B cell (primary cell): ENCODE results near the gene ACTR2. TPM values are rescaled to one million over a fixed set of nuclear protein-coding genes. Genes with fewer than 3 reads are reported as not detected.

Experiments used
- ATAC-seq: fragments of 200-7000 bp; cut with Tn5 transposase; one replicate; pipeline ENCODE4 v1.10.0; 2021; ENCODE audit warnings: low read depth, mild to moderate bottlenecking, moderate number of reproducible peaks, moderate library complexity
- CTCF ChIA-PET: fragments of 350-600 bp; sonication (Branson Sonifier 250); formaldehyde crosslinking; loops from one replicate; lab custom pipeline; 2021; ENCODE audit warnings: antibody characterized with exemption, inconsistent platforms; lab: Charles Lee
- POLR2A ChIA-PET: fragments of 350-600 bp; sonication (Branson Sonifier 250); formaldehyde crosslinking; loops from one replicate; lab custom pipeline; 2021; ENCODE audit warnings: antibody characterized with exemption; lab: Charles Lee
- DNase-seq: peaks from one replicate; pipeline ENCODE4 v3.0.0; 2013
- H2AFZ ChIP-seq: 2 replicates; pipeline ENCODE4 v1.6.1; 2012; ENCODE audit warnings: mild to moderate bottlenecking, low read depth, low read length; ENCODE audit not compliant: insufficient read depth, poor library complexity, severe bottlenecking
- H3K27ac ChIP-seq, 2 donors: 1 replicate in 1 of 2; 2 replicates in 1 of 2; pipeline ENCODE4 v1.5.1; 2012 to 2013; ENCODE audit warnings: low read length in 2 of 2, mild to moderate bottlenecking in 2 of 2, moderate library complexity in 1 of 2
- H3K27me3 ChIP-seq, 4 experiments: fragments of 200-600 bp in 1 of 4; sonication (generic) in 1 of 4; replicated peaks in 1 of 4; 1 replicate in 2 of 4; 2 replicates in 2 of 4; pipeline versions ENCODE4 v1.6.1 to v1.7.0; 2013 to 2016; ENCODE audit warnings: low read length in 3 of 4, mild to moderate bottlenecking in 2 of 4, mixed read lengths in 1 of 4, moderate library complexity in 1 of 4; ENCODE audit not compliant: insufficient read depth in 4 of 4, control insufficient read depth in 3 of 4; ENCODE audit errors: control extremely low read depth in 1 of 4
- H3K36me3 ChIP-seq, 2 experiments: replicated peaks in 1 of 2; 1 replicate in 1 of 2; 2 replicates in 1 of 2; pipeline versions ENCODE4 v1.6.1 to v1.7.1; 2013; ENCODE audit warnings: low read length in 1 of 2; ENCODE audit not compliant: insufficient read depth in 2 of 2, control insufficient read depth in 1 of 2; ENCODE audit errors: control extremely low read depth in 1 of 2, extremely low read depth in 1 of 2
- H3K4me1 ChIP-seq, 2 donors: fragments of 200-600 bp in 1 of 2; sonication (generic) in 1 of 2; 1 replicate in 1 of 2; 2 replicates in 1 of 2; pipeline versions ENCODE4 v1.5.1 to v1.6.1; 2013 to 2017; ENCODE audit warnings: low read length in 2 of 2; ENCODE audit not compliant: control insufficient read depth in 2 of 2, insufficient read depth in 2 of 2
- H3K4me2 ChIP-seq: replicated peaks from 2 replicates; pipeline ENCODE3; 2012; ENCODE audit warnings: mild to moderate bottlenecking, low read depth, low read length; ENCODE audit not compliant: poor library complexity, severe bottlenecking
- H3K4me3 ChIP-seq, 5 experiments: fragments of 200-600 bp in 1 of 5; sonication (generic) in 1 of 5; 1 replicate in 3 of 5; 2 replicates in 2 of 5; pipeline versions ENCODE4 v1.5.1 to v1.7.0; 2011 to 2016; ENCODE audit warnings: low read length in 4 of 5, mild to moderate bottlenecking in 4 of 5, low read depth in 2 of 5, control low read depth in 1 of 5, moderate library complexity in 1 of 5; ENCODE audit not compliant: insufficient read depth in 1 of 5; ENCODE audit errors: control extremely low read depth in 1 of 5, extremely low read depth in 1 of 5
- H3K79me2 ChIP-seq: fragments of 200-600 bp; sonication (generic); one replicate; pipeline ENCODE4 v1.6.0; 2016; ENCODE audit warnings: low read length; ENCODE audit not compliant: control insufficient read depth, insufficient read depth
- H3K9ac ChIP-seq: fragments of 200-600 bp; sonication (generic); 2 replicates; pipeline ENCODE4 v1.6.1; 2017; ENCODE audit warnings: mild to moderate bottlenecking, low read length, moderate library complexity
- H3K9me3 ChIP-seq, 3 donors: one replicate each; pipeline versions ENCODE4 v1.6.1 to v1.7.1; 2013; ENCODE audit warnings: low read length in 2 of 3; ENCODE audit not compliant: control insufficient read depth in 2 of 3, insufficient read depth in 1 of 3; ENCODE audit errors: control extremely low read depth in 1 of 3
- H4K20me1 ChIP-seq: 2 replicates; pipeline ENCODE4 v1.6.0; 2012; ENCODE audit warnings: mild to moderate bottlenecking, low read length; ENCODE audit not compliant: insufficient read depth, control insufficient read depth, poor library complexity, severe bottlenecking
- H3K27ac Mint-ChIP-seq: one replicate; pipeline ENCODE4 v1.8.0; 2021; ENCODE audit warnings: mixed read lengths
- H3K27me3 Mint-ChIP-seq: one replicate; pipeline ENCODE4 v1.8.0; 2021; ENCODE audit warnings: mixed read lengths
- H3K4me1 Mint-ChIP-seq: one replicate; pipeline ENCODE4 v1.8.0; 2021; ENCODE audit warnings: mixed read lengths
- H3K4me3 Mint-ChIP-seq: one replicate; pipeline ENCODE4 v1.8.0; 2021; ENCODE audit warnings: mixed read lengths
- H3K9me3 Mint-ChIP-seq: one replicate; pipeline ENCODE4 v1.8.0; 2022; ENCODE audit warnings: mixed read lengths; ENCODE audit not compliant: insufficient read depth
- CTCF ChIP-seq: fragments of 200-600 bp; IDR thresholded peaks from one replicate; pipeline ENCODE4 v1.8.0; 2022; ENCODE audit warnings: antibody characterized with exemption, mild to moderate bottlenecking
- EZH2 ChIP-seq: IDR thresholded peaks from 2 replicates; pipeline ENCODE4 v1.6.1; 2012; ENCODE audit warnings: borderline replicate concordance, low read depth, mild to moderate bottlenecking, moderate library complexity, low read length; ENCODE audit not compliant: insufficient read depth, poor library complexity, severe bottlenecking
- WGBS: methylation state at CpG from one replicate; pipeline ENCODE4 v1.1.5; 2013; ENCODE audit warnings: missing lambda C conversion rate; ENCODE audit not compliant: insufficient coverage; 5-methylcytosine and 5-hydroxymethylcytosine counted together
- intact Hi-C: fragments of 100-400 bp; cut with micrococcal nuclease; formaldehyde crosslinking; loops from one replicate; pipeline ENCODE4 v1.10.0; 2022
- polyA plus RNA-seq: library from polyadenylated mRNA; depleted of rRNA; stranded (reverse); fragments of >200 nt; gene quantifications from 2 replicates; pipeline ENCODE4 v1.2.3, GENCODE V29; 2012
- total RNA-seq, 2 donors: library from RNA; stranded (reverse); fragments of 120-200 nt in 1 of 2; gene quantifications; 1 replicate in 1 of 2; 2 replicates in 1 of 2; pipeline versions ENCODE4 v1.2.3 to v1.2.4, GENCODE V29; 2013 to 2022

ACTR2 gene
- total and polyA plus RNA-seq, 2 donors (not counting 1 experiment from before 2014, with no cell fraction given): 41.8 to 284 TPM

- no peak for DNase-seq
- Mint-ChIP-seq H3K4me3 (no peak overlapping the region), H3K27ac (no peak overlapping the region), H3K27me3 (peaks cover 4% of the 10 kb centered on the region), H3K9me3 (no peaks in the 10 kb centered on the region), H3K4me1 (no peaks in the 10 kb centered on the region)
- Histone ChIP-seq H3K4me2 (no peak overlapping the region), H3K9ac (no peak overlapping the region), H4K20me1 (no peaks in the 10 kb centered on the region), H3K27ac (no peak overlapping the region), H3K79me2 (no peaks in the 10 kb centered on the region), H3K9me3 (no peaks in the 10 kb centered on the region), H2AFZ (no peak overlapping the region), H3K4me3 (no peak overlapping the region), H3K4me1 (no peaks in the 10 kb centered on the region), H3K36me3 (no peaks in the 10 kb centered on the region), H3K27me3 (no peaks in the 10 kb centered on the region)
- POLR2A ChIA-PET: no interaction called here
- intact Hi-C loops: no loop called here
- WGBS: no CpG with 5 or more reads among the region's 3 CpGs
- CTCF ChIA-PET: no interaction called here
- no peak for TF ChIP-seq EZH2
- no peak for TF ChIP-seq CTCF
- no peak for ATAC-seq
Measured at GRCh38 chr2:65199891-65200290, 27.7 kb upstream of the ACTR2 start.

- Histone ChIP-seq H2AFZ (no peak overlapping the region), H3K9ac (no peak overlapping the region), H3K36me3 (no peaks in the 10 kb centered on the region), H3K9me3 (no peaks in the 10 kb centered on the region), H3K4me3 (no peak overlapping the region), H3K4me1 (peaks cover 5 to 6% of the 10 kb centered on the region in 2 donors), H3K4me2 (no peak overlapping the region), H4K20me1 (no peaks in the 10 kb centered on the region), H3K79me2 (no peaks in the 10 kb centered on the region), H3K27ac (peak overlapping the region in 1 of 2 donors; percentile 59), H3K27me3 (no peaks in the 10 kb centered on the region)
- TF ChIP-seq CTCF: no peak
- TF ChIP-seq EZH2: no peak
- 97% methylated on average over 15 of the region's 20 CpGs for WGBS
- CTCF ChIA-PET: no interaction called here
- intact Hi-C loops: no loop called here
- Mint-ChIP-seq H3K27ac (no peak overlapping the region), H3K4me3 (no peak overlapping the region), H3K9me3 (no peaks in the 10 kb centered on the region), H3K4me1 (peaks cover 7% of the 10 kb centered on the region), H3K27me3 (no peaks in the 10 kb centered on the region)
- ATAC-seq: peak; percentile 60
- no peak for DNase-seq
- POLR2A ChIA-PET: no interaction called here
Measured at GRCh38 chr2:65204461-65205210, 23.0 kb upstream of the ACTR2 start.
